Tibial nerve (tissue), 4 donors: ENCODE measurements around the gene SYNGR1. TPM values are rescaled to one million over a fixed set of nuclear protein-coding genes. Genes with fewer than 3 reads are reported as not detected.

Experiments
- DNase-seq, 2 donors: peaks; one replicate each; pipeline ENCODE4 v3.0.0-alpha.2; 2019; ENCODE audit warnings: low spot score in 2 of 2
- H3K27ac ChIP-seq, 4 donors: fragments of 200-600 bp; sonication (generic) in 3 of 4; one replicate each; pipeline ENCODE4 v1.5.1; 2017 to 2019; ENCODE audit warnings: mild to moderate bottlenecking in 1 of 4
- H3K27me3 ChIP-seq, 2 donors: fragments of 200-600 bp; sonication (generic) in 1 of 2; one replicate each; pipeline versions ENCODE4 v1.5.1 to v1.6.0; 2017 to 2019
- H3K36me3 ChIP-seq, 3 donors: fragments of 200-600 bp; sonication (generic); one replicate each; pipeline ENCODE4 v1.5.1; 2018 to 2019
- H3K4me1 ChIP-seq, 4 donors: fragments of 200-600 bp; sonication (generic) in 3 of 4; one replicate each; pipeline ENCODE4 v1.5.1; 2017 to 2019
- H3K4me3 ChIP-seq, 4 donors: fragments of 200-600 bp; sonication (generic) in 3 of 4; one replicate each; pipeline ENCODE4 v1.5.1; 2017 to 2019; ENCODE audit warnings: mild to moderate bottlenecking in 1 of 4, moderate library complexity in 1 of 4
- H3K9me3 ChIP-seq, 4 donors: fragments of 200-600 bp; sonication (generic) in 3 of 4; one replicate each; pipeline ENCODE4 v1.5.1; 2017 to 2019
- EP300 ChIP-seq, 2 donors: sonication (generic); formaldehyde crosslinking; IDR thresholded peaks; one replicate each; pipeline ENCODE4 v1.6.1; 2017; ENCODE audit warnings: antibody characterized with exemption in 2 of 2, mild to moderate bottlenecking in 1 of 2
- POLR2A ChIP-seq, 2 donors: fragments of 450-650 bp; IDR thresholded peaks; one replicate each; pipeline ENCODE4 v1.6.1; 2017; ENCODE audit warnings: antibody characterized with exemption in 2 of 2, mild to moderate bottlenecking in 2 of 2, moderate library complexity in 2 of 2
- WGBS, 2 donors: methylation state at CpG; one replicate each; pipeline ENCODE4 v1.1.5; 2018; 5-methylcytosine and 5-hydroxymethylcytosine counted together
- small RNA-seq: library from RNA; depleted of rRNA; stranded (forward); fragments of <200 nt; gene quantifications from one replicate; pipeline ENCODE3, GENCODE V24; 2016
- total RNA-seq, 4 donors: library from RNA; depleted of rRNA; stranded (reverse); fragments of >200 nt; gene quantifications; one replicate each; pipeline ENCODE4 v1.1.0, GENCODE V29; 2016
- TF ChIP-seq, protein P1 (sequence below), 5 experiments: fragments of 200-600 bp in 3 of 5; fragments of 450-650 bp in 2 of 5; sonication (generic) in 3 of 5; IDR thresholded peaks; one replicate each; pipeline ENCODE4 v1.5.1; 2016 to 2019; ENCODE audit warnings: antibody characterized with exemption in 5 of 5, mild to moderate bottlenecking in 3 of 5, moderate library complexity in 2 of 5

SYNGR1 gene
- total RNA-seq, 4 donors from 2014 or later: 21.1 to 32.8 (median 25.5) TPM

DNA sequence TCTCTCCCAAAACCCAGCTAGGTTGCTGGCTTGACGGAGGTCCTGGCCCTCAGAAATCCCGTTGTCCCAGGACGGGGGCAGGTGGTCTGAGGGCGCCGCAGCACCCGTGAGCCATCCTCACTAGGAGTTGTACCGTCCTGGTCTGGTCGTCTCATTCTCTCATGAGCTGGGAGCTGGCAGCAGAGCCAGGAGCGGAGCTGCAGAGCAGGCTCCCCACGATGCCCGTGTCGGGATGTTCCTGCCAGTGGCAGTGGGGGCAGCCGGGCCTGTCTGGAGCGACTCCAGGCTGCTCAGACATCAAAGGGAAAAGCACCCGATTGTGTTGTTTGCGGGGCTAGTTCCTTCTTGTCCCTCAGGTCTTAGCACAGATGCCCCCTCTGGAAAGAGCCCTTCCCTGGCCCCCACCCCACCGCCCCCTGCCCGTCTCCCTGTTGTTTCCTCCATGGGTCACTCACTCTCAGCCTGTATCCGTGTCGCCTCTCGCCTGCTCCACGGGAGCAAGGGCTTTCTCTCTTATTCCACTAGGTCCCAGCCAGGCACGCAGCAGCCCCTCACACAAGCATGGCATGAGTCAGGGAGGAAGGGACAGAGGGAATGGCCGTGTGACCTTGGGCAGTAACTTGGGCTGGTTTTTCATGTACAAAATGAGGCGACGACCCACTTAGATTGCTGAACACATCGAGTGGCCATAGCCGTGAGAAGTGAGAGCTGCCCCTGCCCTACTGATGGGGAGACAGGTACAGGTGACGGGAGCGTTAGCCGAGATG, 83.9 kb downstream of the SYNGR1 start:
- H3K36me3 ChIP-seq: peaks cover 0 to 55% (median 3%) of the 10 kb centered on the region in 3 donors
- TF ChIP-seq, protein P1, sequence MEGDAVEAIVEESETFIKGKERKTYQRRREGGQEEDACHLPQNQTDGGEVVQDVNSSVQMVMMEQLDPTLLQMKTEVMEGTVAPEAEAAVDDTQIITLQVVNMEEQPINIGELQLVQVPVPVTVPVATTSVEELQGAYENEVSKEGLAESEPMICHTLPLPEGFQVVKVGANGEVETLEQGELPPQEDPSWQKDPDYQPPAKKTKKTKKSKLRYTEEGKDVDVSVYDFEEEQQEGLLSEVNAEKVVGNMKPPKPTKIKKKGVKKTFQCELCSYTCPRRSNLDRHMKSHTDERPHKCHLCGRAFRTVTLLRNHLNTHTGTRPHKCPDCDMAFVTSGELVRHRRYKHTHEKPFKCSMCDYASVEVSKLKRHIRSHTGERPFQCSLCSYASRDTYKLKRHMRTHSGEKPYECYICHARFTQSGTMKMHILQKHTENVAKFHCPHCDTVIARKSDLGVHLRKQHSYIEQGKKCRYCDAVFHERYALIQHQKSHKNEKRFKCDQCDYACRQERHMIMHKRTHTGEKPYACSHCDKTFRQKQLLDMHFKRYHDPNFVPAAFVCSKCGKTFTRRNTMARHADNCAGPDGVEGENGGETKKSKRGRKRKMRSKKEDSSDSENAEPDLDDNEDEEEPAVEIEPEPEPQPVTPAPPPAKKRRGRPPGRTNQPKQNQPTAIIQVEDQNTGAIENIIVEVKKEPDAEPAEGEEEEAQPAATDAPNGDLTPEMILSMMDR (IDR thresholded peaks at IDR 0.05): no peak
- no peak for TF ChIP-seq EP300 (IDR thresholded peaks at IDR 0.05)
- no peak for TF ChIP-seq POLR2A (IDR thresholded peaks at IDR 0.05)
- H3K4me1 ChIP-seq: peaks cover 0 to 86% (median 48%) of the 10 kb centered on the region in 4 donors
- no peak for DNase-seq
- peak overlapping the region; percentile 69 to 96 (median 84) for H3K27ac ChIP-seq
- no peak overlapping the region for H3K4me3 ChIP-seq
- WGBS, 2 donors: 67 to 70% methylated on average over 23 to 30 of the region's 31 CpGs
- no peaks in the 10 kb centered on the region for H3K9me3 ChIP-seq
- H3K27me3 ChIP-seq: no peaks in the 10 kb centered on the region

DNA sequence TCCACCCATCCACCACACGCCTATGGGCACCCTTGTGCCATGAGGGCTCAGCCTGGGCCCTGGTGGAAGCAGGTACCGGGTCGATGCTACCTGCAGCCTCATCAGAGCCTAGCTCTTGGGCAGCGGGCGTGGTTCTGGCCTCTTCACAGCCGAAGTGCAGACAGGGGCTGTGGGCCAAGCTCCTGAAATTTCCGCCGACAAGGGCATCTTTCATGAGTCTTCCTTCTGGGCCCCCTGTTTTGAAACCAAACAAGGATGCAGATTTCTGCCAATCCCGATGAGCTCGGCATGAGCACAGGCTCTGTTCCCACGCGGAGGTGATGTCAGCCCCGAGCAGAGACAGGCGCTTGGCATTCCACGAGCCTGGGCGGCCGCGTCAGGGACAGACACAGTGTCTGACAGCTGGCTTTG, 84.5 kb downstream of the SYNGR1 start:
- H3K36me3 ChIP-seq: peaks cover 0 to 49% (median 3%) of the 10 kb centered on the region in 3 donors
- H3K4me1 ChIP-seq: peaks cover 0 to 82% (median 45%) of the 10 kb centered on the region in 4 donors
- no peak for TF ChIP-seq POLR2A (IDR thresholded peaks at IDR 0.05)
- TF ChIP-seq EP300 (IDR thresholded peaks at IDR 0.05): peak in 1 of 2 donors; percentile 46
- no peaks in the 10 kb centered on the region for H3K27me3 ChIP-seq
- 55 to 68% methylated on average over 8 to 18 of the region's 18 CpGs for WGBS, 2 donors
- H3K27ac ChIP-seq: peak overlapping the region; percentile 67 to 96 (median 80)
- DNase-seq: no peak
- no peaks in the 10 kb centered on the region for H3K9me3 ChIP-seq
- no peak overlapping the region for H3K4me3 ChIP-seq

DNA sequence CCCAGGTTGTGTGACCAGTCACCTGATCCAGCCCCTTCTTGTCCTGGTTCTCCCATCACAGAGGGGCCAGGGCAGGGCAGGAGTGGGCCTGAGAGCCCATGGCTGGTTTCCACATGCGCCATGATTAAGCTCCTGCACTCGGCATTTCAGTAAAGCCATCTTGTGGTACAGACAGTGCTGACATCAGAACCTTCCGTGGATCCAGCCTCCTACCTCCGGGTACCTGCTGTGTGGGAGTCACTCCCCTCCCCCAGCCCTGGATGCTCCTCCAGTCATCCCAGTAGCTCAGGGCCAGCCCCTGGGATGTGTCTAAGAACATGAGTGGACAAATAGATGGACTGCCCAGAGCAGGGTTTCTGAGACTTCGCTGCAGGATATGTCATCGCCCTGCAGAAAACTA, 84.9 kb downstream of the SYNGR1 start:
- Histone ChIP-seq H3K27me3 (no peaks in the 10 kb centered on the region), H3K4me1 (peaks cover 0 to 77% (median 40%) of the 10 kb centered on the region in 4 donors), H3K27ac (peak overlapping the region; percentile 60 to 96 (median 79)), H3K4me3 (no peak overlapping the region), H3K9me3 (no peaks in the 10 kb centered on the region), H3K36me3 (peaks cover 0 to 44% (median 3%) of the 10 kb centered on the region in 3 donors)
- WGBS, 2 donors: 76 to 77% methylated on average over 6 of the region's 6 CpGs
- TF ChIP-seq, protein P1 (IDR thresholded peaks at IDR 0.05): no peak
- TF ChIP-seq POLR2A (IDR thresholded peaks at IDR 0.05) (no peak), EP300 (IDR thresholded peaks at IDR 0.05) (no peak)
- no peak for DNase-seq

Small RNA genes within 50 kb of the gene (small RNA-seq; reads per million reads assigned to genes)
- not detected for gene SNORD43
- gene SNORD83A: 7,231 reads per million, percentile 100 among the genes with 10 or more reads in this experiment
- gene SNORD83B: not detected

Other genes starting within 250 kb of the SYNGR1 start
- gene CBX7, start 197.3 kb upstream of the SYNGR1 start, total RNA-seq: 100 to 1,000 TPM; 189 to 264 (median 206) TPM
- 10 to 100 TPM in 2 of 4 donors, 1 to 10 TPM in 2; 7.5 to 22.2 (median 10.2) TPM for gene PDGFB, start 105.0 kb upstream of the SYNGR1 start, total RNA-seq
- 1,000 to 10,000 TPM; 1,869 to 2,331 (median 1,970) TPM for gene RPL3, start 30.4 kb upstream of the SYNGR1 start, total RNA-seq
- 10 to 100 TPM; 29.7 to 33.7 (median 32.0) TPM for gene TAB1, start 49.8 kb downstream of the SYNGR1 start, total RNA-seq
- gene MGAT3, start 107.0 kb downstream of the SYNGR1 start, total RNA-seq: 10 to 100 TPM; 26.2 to 32.7 (median 32.2) TPM
- gene MIEF1, start 152.3 kb downstream of the SYNGR1 start, total RNA-seq: 10 to 100 TPM; 18.0 to 38.2 (median 26.9) TPM
- 100 to 1,000 TPM; 347 to 405 (median 390) TPM for gene ATF4, start 170.6 kb downstream of the SYNGR1 start, total RNA-seq
- 100 to 1,000 TPM; 178 to 206 (median 197) TPM for gene RPS19BP1, start 182.8 kb downstream of the SYNGR1 start, total RNA-seq
- gene CACNA1I, start 220.8 kb downstream of the SYNGR1 start, total RNA-seq: under 1 TPM; 0.42 to 0.78 (median 0.52) TPM